Gastroesophageal sphincter (tissue), 4 donors: ENCODE data around the gene HSPA12A. TPM values are rescaled to one million over a fixed set of nuclear protein-coding genes. Genes with fewer than 3 reads are reported as not detected.

Experiments
- ATAC-seq: fragments of 150-250 bp; one replicate; pipeline ENCODE4 v1.9.1; 2016; ENCODE audit warnings: mild to moderate bottlenecking, moderate library complexity
- H3K27ac ChIP-seq, 4 donors: fragments of 200-600 bp; sonication (generic) in 3 of 4; 1 replicate in 3 of 4; 2 replicates in 1 of 4; pipeline ENCODE4 v1.5.1; 2016 to 2019
- H3K27me3 ChIP-seq: fragments of 200-600 bp; sonication (generic); one replicate; pipeline ENCODE4 v1.5.1; 2019
- H3K36me3 ChIP-seq, 2 donors: fragments of 200-600 bp; sonication (generic); one replicate each; pipeline ENCODE4 v1.5.1; 2019; ENCODE audit warnings: control low read depth in 1 of 2
- H3K4me1 ChIP-seq, 3 donors: fragments of 200-600 bp; sonication (generic); 1 replicate in 2 of 3; 2 replicates in 1 of 3; pipeline ENCODE4 v1.5.1; 2016 to 2019; ENCODE audit warnings: control low read depth in 2 of 3
- H3K4me3 ChIP-seq, 2 donors: fragments of 200-600 bp; sonication (generic); one replicate each; pipeline ENCODE4 v1.5.1; 2019; ENCODE audit warnings: mild to moderate bottlenecking in 1 of 2, moderate library complexity in 1 of 2
- H3K9me3 ChIP-seq, 3 donors: fragments of 200-600 bp; sonication (generic); one replicate each; pipeline ENCODE4 v1.5.1; 2017 to 2019; ENCODE audit warnings: control low read depth in 2 of 3
- CTCF ChIP-seq, 4 experiments: fragments of 200-600 bp in 2 of 4; fragments of 450-650 bp in 2 of 4; sonication (generic) in 1 of 4; IDR thresholded peaks; one replicate each; pipeline ENCODE4 v1.5.1; 2017 to 2019; ENCODE audit warnings: antibody characterized with exemption in 4 of 4, mild to moderate bottlenecking in 2 of 4, moderate library complexity in 2 of 4
- EP300 ChIP-seq: sonication (generic); formaldehyde crosslinking; IDR thresholded peaks from one replicate; pipeline ENCODE4 v1.6.1; 2017; ENCODE audit warnings: antibody characterized with exemption, mild to moderate bottlenecking
- POLR2A ChIP-seq, 2 donors: fragments of 450-650 bp; IDR thresholded peaks; one replicate each; pipeline ENCODE4 v1.6.1; 2017; ENCODE audit warnings: antibody characterized with exemption in 2 of 2, mild to moderate bottlenecking in 2 of 2, moderate library complexity in 1 of 2
- POLR2AphosphoS5 ChIP-seq: sonication (generic); formaldehyde crosslinking; IDR thresholded peaks from one replicate; pipeline ENCODE4 v1.6.1; 2017; ENCODE audit warnings: antibody characterized with exemption
- WGBS, 2 donors: methylation state at CpG; one replicate each; pipeline ENCODE4 v1.1.5; 2018; ENCODE audit warnings: low coverage in 1 of 2; 5-methylcytosine and 5-hydroxymethylcytosine counted together
- total RNA-seq, 4 donors: library from RNA; depleted of rRNA; stranded (reverse); fragments of >200 nt; gene quantifications; one replicate each; pipeline ENCODE4 v1.1.0, GENCODE V29; 2016

Gene HSPA12A
- total RNA-seq, 4 donors from 2014 or later: 12.3 to 26.3 (median 20.6) TPM

GRCh38 chr10:116683166-116683565 lies 59.2 kb downstream of the HSPA12A start:
- TF ChIP-seq POLR2AphosphoS5: no peak
- TF ChIP-seq CTCF (IDR thresholded peaks at IDR 0.05): no peak
- TF ChIP-seq EP300: no peak
- H3K9me3 ChIP-seq: no peaks in the 10 kb centered on the region
- peaks cover 0 to 39% of the 10 kb centered on the region in 2 donors for H3K36me3 ChIP-seq
- peaks cover 0 to 16% (median 3%) of the 10 kb centered on the region in 3 donors for H3K4me1 ChIP-seq
- 88 to 97% methylated on average over 6 of the region's 9 CpGs for WGBS, 2 donors
- ATAC-seq: no peak
- H3K27me3 ChIP-seq: no peaks in the 10 kb centered on the region
- H3K27ac ChIP-seq: no peak overlapping the region
- H3K4me3 ChIP-seq: no peak overlapping the region

- 98 to 100% methylated on average over 3 to 8 of the region's 15 CpGs for WGBS, 2 donors
- no peak for TF ChIP-seq CTCF (IDR thresholded peaks at IDR 0.05)
- no peak for TF ChIP-seq POLR2A (IDR thresholded peaks at IDR 0.05)
- TF ChIP-seq EP300: no peak
- no peak for TF ChIP-seq POLR2AphosphoS5
- Histone ChIP-seq H3K4me3 (no peak overlapping the region), H3K36me3 (peaks cover 0 to 70% of the 10 kb centered on the region in 2 donors), H3K4me1 (peaks cover 0 to 7% (median 0%) of the 10 kb centered on the region in 3 donors), H3K9me3 (no peaks in the 10 kb centered on the region), H3K27me3 (no peaks in the 10 kb centered on the region), H3K27ac (no peak overlapping the region)
- no peak for ATAC-seq
These were observed 63.0 kb downstream of the HSPA12A start for GRCh38 chr10:116679351-116679750.

- Histone ChIP-seq H3K27me3 (no peaks in the 10 kb centered on the region), H3K36me3 (peaks cover 0 to 84% of the 10 kb centered on the region in 2 donors)
These were observed 65.7 kb downstream of the HSPA12A start for GRCh38 chr10:116676633-116677032.

GRCh38 chr10:116676118-116676517 lies 66.2 kb downstream of the HSPA12A start:
- Histone ChIP-seq H3K4me3 (no peak overlapping the region), H3K36me3 (peaks cover 0 to 79% of the 10 kb centered on the region in 2 donors), H3K27me3 (no peaks in the 10 kb centered on the region), H3K9me3 (no peaks in the 10 kb centered on the region), H3K27ac (no peak overlapping the region), H3K4me1 (no peaks in the 10 kb centered on the region)
- TF ChIP-seq POLR2A (IDR thresholded peaks at IDR 0.05) (no peak), EP300 (no peak), POLR2AphosphoS5 (no peak), CTCF (IDR thresholded peaks at IDR 0.05) (no peak)
- WGBS, 2 donors: 100% methylated on average over 2 of the region's 11 CpGs; no CpG with 5 or more reads in 1 of the 2 donors
- ATAC-seq: no peak

More at GRCh38 chr10:116676633-116677032, 65.7 kb downstream of the HSPA12A start:
- TF ChIP-seq EP300 (no peak), POLR2A (IDR thresholded peaks at IDR 0.05) (no peak), CTCF (IDR thresholded peaks at IDR 0.05) (no peak), POLR2AphosphoS5 (no peak)
- no peak overlapping the region for H3K27ac ChIP-seq
- WGBS, 2 donors: 40 to 76% methylated on average over 2 to 3 of the region's 8 CpGs
- H3K4me3 ChIP-seq: no peak overlapping the region
- no peak for ATAC-seq
- no peaks in the 10 kb centered on the region for H3K4me1 ChIP-seq
- H3K9me3 ChIP-seq: no peaks in the 10 kb centered on the region

- Histone ChIP-seq H3K27ac (no peak overlapping the region), H3K9me3 (no peaks in the 10 kb centered on the region), H3K36me3 (peaks cover 0 to 68% of the 10 kb centered on the region in 2 donors), H3K27me3 (peaks cover 6% of the 10 kb centered on the region), H3K4me3 (no peak overlapping the region), H3K4me1 (peaks cover 0 to 8% (median 4%) of the 10 kb centered on the region in 3 donors)
- ATAC-seq: no peak
- no peak for TF ChIP-seq CTCF (IDR thresholded peaks at IDR 0.05)
- TF ChIP-seq EP300: no peak
- no peak for TF ChIP-seq POLR2AphosphoS5
- TF ChIP-seq POLR2A (IDR thresholded peaks at IDR 0.05): no peak
- WGBS, 2 donors: 95% methylated on average over 3 of the region's 32 CpGs; no CpG with 5 or more reads in 1 of the 2 donors
These were observed 67.4 kb downstream of the HSPA12A start for GRCh38 chr10:116674901-116675423.
